GM12878 (cell line): Measurements from ENCODE around the gene IRX4. TPM values are rescaled to one million over a fixed set of nuclear protein-coding genes. Genes with fewer than 3 reads are reported as not detected.

Experiments
- ATAC-seq: fragments of 200-7000 bp; cut with Tn5 transposase; 3 replicates; pipeline ENCODE4 v1.9.1; 2020; ENCODE audit warnings: mild to moderate bottlenecking, moderate library complexity
- BruUV-seq: library from RNA; stranded (reverse); fragments of 400-500 nt; replicated peaks from 2 replicates; lab custom pipeline; 2021; lab: Mats Ljungman, UMichigan
- CTCF ChIA-PET: fragments of 300-600 bp; sonication (Branson Sonifier 250); formaldehyde crosslinking; extraction: SDS; loops from one replicate; lab custom pipeline; 2021; ENCODE audit warnings: inconsistent platforms; lab: Yijun Ruan, JAX
- POLR2A ChIA-PET: fragments of 350-600 bp; formaldehyde crosslinking; extraction: SDS; loops from one replicate; lab custom pipeline; 2021; ENCODE audit warnings: inconsistent platforms; lab: Charles Lee
- RAD21 ChIA-PET: fragments of 300-600 bp; sonication (Branson Sonifier 250); formaldehyde crosslinking; loops from one replicate; lab custom pipeline; 2023; ENCODE audit warnings: antibody characterized with exemption; ENCODE audit not compliant: unreplicated experiment; lab: Charles Lee
- SMC1A ChIA-PET: fragments of 300-600 bp; sonication (Branson Sonifier 250); formaldehyde crosslinking; loops from one replicate; lab custom pipeline; 2023; ENCODE audit not compliant: unreplicated experiment, uncharacterized antibody; lab: Charles Lee
- DNase-seq: peaks from one replicate; pipeline ENCODE4 v3.0.0-alpha.2; 2011; ENCODE audit warnings: low read depth, low spot score
- FAIRE-seq: peaks from 3 replicates; lab custom pipeline; 2011; peaks lifted over from hg19 to GRCh38; lab: Jason Lieb, UNC
- H2AFZ ChIP-seq: 2 replicates; pipeline ENCODE4 v1.6.0; 2011; ENCODE audit warnings: low read depth, low read length, control low read depth; ENCODE audit not compliant: control insufficient read depth
- H3K27ac ChIP-seq: 2 replicates; pipeline ENCODE4 v1.5.1; 2011; ENCODE audit warnings: control low read depth; ENCODE audit not compliant: control insufficient read depth, insufficient read depth
- H3K27me3 ChIP-seq, 2 experiments: replicated peaks in 1 of 2; 2 replicates each; pipeline versions ENCODE4 v1.6.0 to v1.6.1; 2011; ENCODE audit warnings: low read length in 1 of 2; ENCODE audit not compliant: control insufficient read depth in 2 of 2, insufficient read depth in 2 of 2
- H3K36me3 ChIP-seq, 2 experiments: 2 replicates each; pipeline ENCODE4 v1.5.1; 2011; ENCODE audit warnings: low read length in 1 of 2; ENCODE audit not compliant: control insufficient read depth in 2 of 2, insufficient read depth in 2 of 2
- H3K4me1 ChIP-seq: 2 replicates; pipeline ENCODE4 v1.6.1; 2011; ENCODE audit warnings: mild to moderate bottlenecking, low read length, moderate library complexity, mixed read lengths; ENCODE audit not compliant: control insufficient read depth, insufficient read depth
- H3K4me2 ChIP-seq: 2 replicates; pipeline ENCODE4 v1.6.0; 2011; ENCODE audit warnings: control low read depth; ENCODE audit not compliant: control insufficient read depth, insufficient read depth
- H3K4me3 ChIP-seq: fragments of 200-600 bp; sonication (generic); 2 replicates; pipeline ENCODE4 v1.5.1; 2016
- H3K79me2 ChIP-seq: 2 replicates; pipeline ENCODE4 v1.6.0; 2011; ENCODE audit warnings: low read length; ENCODE audit not compliant: control insufficient read depth, insufficient read depth
- H3K9ac ChIP-seq: 2 replicates; pipeline ENCODE4 v1.8.0; 2011; ENCODE audit warnings: low read length, control low read depth, mixed read lengths; ENCODE audit not compliant: control insufficient read depth, insufficient read depth
- H3K9me3 ChIP-seq: replicated peaks from 3 replicates; pipeline ENCODE4 v1.5.1; 2011; ENCODE audit warnings: mild to moderate bottlenecking, low read length; ENCODE audit not compliant: control insufficient read depth, insufficient read depth
- H4K20me1 ChIP-seq: 2 replicates; pipeline ENCODE4 v1.6.0; 2011; ENCODE audit not compliant: control insufficient read depth, insufficient read depth
- CHD4 ChIP-seq: fragments of 200-600 bp; sonication (generic); IDR thresholded peaks from 2 replicates; pipeline ENCODE4 v1.6.1; 2016; ENCODE audit warnings: mild to moderate bottlenecking
- IKZF1 ChIP-seq: fragments of 450-650 bp; conservative IDR thresholded peaks from 2 replicates; pipeline ENCODE4 v1.6.1; 2017; ENCODE audit warnings: antibody characterized with exemption, mild to moderate bottlenecking
- IKZF2 ChIP-seq, 2 experiments: fragments of 450-650 bp; IDR thresholded peaks; 2 replicates each; pipeline ENCODE4 v1.6.1; 2017; ENCODE audit warnings: mild to moderate bottlenecking in 2 of 2, moderate library complexity in 2 of 2
- JUNB ChIP-seq: IDR thresholded peaks from 2 replicates; pipeline ENCODE4 v1.6.1; 2016; ENCODE audit warnings: antibody characterized with exemption, mild to moderate bottlenecking
- MEF2B ChIP-seq: fragments of 450-650 bp; IDR thresholded peaks from 2 replicates; pipeline ENCODE4 v1.6.1; 2018; ENCODE audit warnings: mild to moderate bottlenecking, moderate library complexity; ENCODE audit not compliant: partially characterized antibody, poor library complexity, severe bottlenecking
- MYC ChIP-seq: IDR thresholded peaks from 2 replicates; pipeline ENCODE4 v1.6.1; 2011; ENCODE audit warnings: mild to moderate bottlenecking, low read length, moderate library complexity, inconsistent platforms; ENCODE audit not compliant: insufficient read depth, insufficient replicate concordance, insufficient read length, severe bottlenecking
- NR2F1 ChIP-seq: fragments of 450-650 bp; conservative IDR thresholded peaks from 2 replicates; pipeline ENCODE4 v1.6.1; 2017; ENCODE audit warnings: mild to moderate bottlenecking
- PAX5 ChIP-seq: IDR thresholded peaks from 2 replicates; pipeline ENCODE4 v1.6.1; 2011; ENCODE audit warnings: low read depth, low read length, borderline replicate concordance
- SIN3A ChIP-seq: IDR thresholded peaks from 2 replicates; pipeline ENCODE4 v1.6.1; 2012; ENCODE audit warnings: low read depth, low read length, improper control_type of control experiment
- TCF7 ChIP-seq: IDR thresholded peaks from 2 replicates; pipeline ENCODE4 v1.6.1; 2014; ENCODE audit warnings: antibody characterized with exemption, borderline replicate concordance
- WGBS: methylation state at CpG from one replicate; pipeline ENCODE4 v1.1.6; 2016; ENCODE audit warnings: low lambda C conversion rate; ENCODE audit not compliant: insufficient replicate concordance, insufficient coverage; ENCODE audit errors: missing lambda C conversion rate; 5-methylcytosine and 5-hydroxymethylcytosine counted together
- in situ Hi-C: fragments of 300-500 bp; cut with MboI; formaldehyde crosslinking; loops from 9 replicates; pipeline ENCODE4 v1.14.3; 2018; ENCODE audit warnings: mixed read lengths
- intact Hi-C: fragments of 100-400 bp; cut with micrococcal nuclease; formaldehyde crosslinking; loops from one replicate; pipeline ENCODE4 v1.14.2; 2022; ENCODE audit not compliant: unreplicated experiment
- polyA plus RNA-seq, 11 experiments: library from polyadenylated mRNA; depleted of rRNA in 4 of 11; unstranded in 6 of 11; stranded (reverse) in 5 of 11; fragments of >200 nt; fragmentation: Nextera tagmentation in 4 of 11; fragmentation: Illumina TruSeq in 1 of 11; extraction: Ambion mirVana in 4 of 11; extraction: Trizol in 1 of 11; gene quantifications; 1 replicate in 1 of 11; 2 replicates in 10 of 11; pipeline versions ENCODE4 v1.2.1 to v1.2.3, GENCODE V29; 2011 to 2016; ENCODE audit warnings: inconsistent platforms in 2 of 11, missing spikeins in 2 of 11, low read depth in 1 of 11
- total RNA-seq, 4 experiments: library from RNA; depleted of rRNA in 3 of 4; stranded (reverse); fragments of >200 nt in 3 of 4; fragmentation: Illumina TruSeq in 1 of 4; extraction: Trizol in 1 of 4; gene quantifications; 2 replicates each; pipeline versions ENCODE4 v1.2.1 to v1.2.3, GENCODE V29; 2013 to 2021
- TF ChIP-seq, protein P1 (sequence below), 3 experiments: IDR thresholded peaks in 2 of 3; conservative IDR thresholded peaks in 1 of 3; 2 replicates each; pipeline ENCODE4 v1.5.1; 2011; ENCODE audit warnings: low read depth in 3 of 3, low read length in 3 of 3, mild to moderate bottlenecking in 3 of 3, control low read depth in 2 of 3, moderate library complexity in 2 of 3, inconsistent platforms in 1 of 3, mixed read lengths in 1 of 3; ENCODE audit not compliant: control insufficient read depth in 2 of 3, insufficient read depth in 1 of 3; ENCODE audit errors: extremely low read depth in 1 of 3

IRX4 gene
- total and polyA plus RNA-seq, 10 of the 15 experiments (the other 5 are each of a cell fraction or from before 2014, with no cell fraction given) = not detected

- TF ChIP-seq MEF2B (no peak), MYC (no peak), JUNB (no peak), IKZF1 (no peak), PAX5 (no peak)
- TF ChIP-seq, protein P1, sequence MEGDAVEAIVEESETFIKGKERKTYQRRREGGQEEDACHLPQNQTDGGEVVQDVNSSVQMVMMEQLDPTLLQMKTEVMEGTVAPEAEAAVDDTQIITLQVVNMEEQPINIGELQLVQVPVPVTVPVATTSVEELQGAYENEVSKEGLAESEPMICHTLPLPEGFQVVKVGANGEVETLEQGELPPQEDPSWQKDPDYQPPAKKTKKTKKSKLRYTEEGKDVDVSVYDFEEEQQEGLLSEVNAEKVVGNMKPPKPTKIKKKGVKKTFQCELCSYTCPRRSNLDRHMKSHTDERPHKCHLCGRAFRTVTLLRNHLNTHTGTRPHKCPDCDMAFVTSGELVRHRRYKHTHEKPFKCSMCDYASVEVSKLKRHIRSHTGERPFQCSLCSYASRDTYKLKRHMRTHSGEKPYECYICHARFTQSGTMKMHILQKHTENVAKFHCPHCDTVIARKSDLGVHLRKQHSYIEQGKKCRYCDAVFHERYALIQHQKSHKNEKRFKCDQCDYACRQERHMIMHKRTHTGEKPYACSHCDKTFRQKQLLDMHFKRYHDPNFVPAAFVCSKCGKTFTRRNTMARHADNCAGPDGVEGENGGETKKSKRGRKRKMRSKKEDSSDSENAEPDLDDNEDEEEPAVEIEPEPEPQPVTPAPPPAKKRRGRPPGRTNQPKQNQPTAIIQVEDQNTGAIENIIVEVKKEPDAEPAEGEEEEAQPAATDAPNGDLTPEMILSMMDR (IDR thresholded peaks at IDR 0.05 in 2 of 3, conservative IDR thresholded peaks at IDR 0.05 in 1 of 3; ENCODE audit: control insufficient read depth in 2 of 3, extremely low read depth in 1 of 3, insufficient read depth in 1 of 3, low read depth in 3 of 3, low read length in 3 of 3) = no peak
- TF ChIP-seq, all 136 proteins: peak for 0
Observed at GRCh38 chr5:1889321-1890065, 6.8 kb upstream of the IRX4 start (continued).

DNA sequence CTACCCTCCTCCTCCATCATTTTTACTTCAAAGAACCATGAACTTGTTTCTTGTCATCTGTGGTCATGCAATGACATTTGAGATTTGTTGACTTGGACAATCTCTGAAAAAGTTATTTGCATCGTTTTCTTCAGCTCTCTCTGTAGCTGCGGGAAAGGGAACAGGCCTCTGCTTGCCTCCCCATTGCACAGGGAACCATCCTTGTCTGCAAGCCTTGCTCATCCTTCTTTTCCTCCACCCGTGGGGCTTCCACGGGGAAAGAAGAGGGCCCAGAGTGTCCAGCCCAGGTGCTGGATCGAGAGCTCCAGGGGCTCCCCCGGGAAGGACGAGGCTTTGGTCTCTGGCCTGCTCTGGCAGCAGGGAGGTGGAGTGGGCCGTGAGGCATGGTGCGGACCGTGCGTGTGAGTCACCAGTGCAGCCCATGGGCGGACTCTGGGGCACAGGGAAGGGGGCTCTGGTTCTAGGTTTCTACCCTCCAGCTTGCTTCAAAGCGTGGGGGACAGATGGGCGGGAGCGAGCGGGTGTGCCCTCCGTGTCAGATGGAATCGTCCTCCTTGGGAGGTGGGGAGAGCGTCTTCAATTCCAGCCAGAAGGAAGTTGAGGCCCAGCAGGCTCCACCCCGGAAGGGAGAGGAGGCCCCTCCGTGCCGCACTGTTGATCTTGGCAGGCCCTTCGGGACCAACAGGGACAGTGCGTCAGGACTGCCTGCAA, 6.0 kb upstream of the IRX4 start:
- TF ChIP-seq IKZF2 (IDR thresholded peaks at IDR 0.05) = no peak
- no peak for TF ChIP-seq TCF7
- no peak for TF ChIP-seq SIN3A
- TF ChIP-seq NR2F1 = no peak
- TF ChIP-seq CHD4 = no peak
- Histone ChIP-seq H2AFZ (no peak overlapping the region), H3K4me2 (no peak overlapping the region), H3K27ac (no peak overlapping the region), H3K79me2 (no peaks in the 10 kb centered on the region), H4K20me1 (no peaks in the 10 kb centered on the region), H3K4me1 (no peaks in the 10 kb centered on the region), H3K4me3 (no peak overlapping the region), H3K36me3 (no peaks in the 10 kb centered on the region), H3K27me3 (peaks cover 8% of the 10 kb centered on the region in 2 experiments; a peak in 3 of 4 replicates), H3K9ac (no peak overlapping the region), H3K9me3 (no peaks in the 10 kb centered on the region)
- 27% methylated on average over 24 of the region's 24 CpGs for WGBS
- RAD21 ChIA-PET = no interaction called here
- CTCF ChIA-PET = no interaction called here
- SMC1A ChIA-PET = no interaction called here
- no peak for ATAC-seq
- intact Hi-C loops = no loop called here
- DNase-seq = no peak
- BruUV-seq = no TSS peak
- POLR2A ChIA-PET = no interaction called here
- FAIRE-seq = no peak
- in situ Hi-C loops = no loop called here
